Measurements from ENCODE around the gene FBXO24. TPM values are rescaled to one million over a fixed set of nuclear protein-coding genes. Genes with fewer than 3 reads are reported as not detected.

Gene FBXO24
- total and polyA plus RNA-seq, 2 of the 8 experiments (the other 6 are each of a cell fraction or from before 2014, with no cell fraction given), result 0.35 to 0.57 TPM

DNA sequence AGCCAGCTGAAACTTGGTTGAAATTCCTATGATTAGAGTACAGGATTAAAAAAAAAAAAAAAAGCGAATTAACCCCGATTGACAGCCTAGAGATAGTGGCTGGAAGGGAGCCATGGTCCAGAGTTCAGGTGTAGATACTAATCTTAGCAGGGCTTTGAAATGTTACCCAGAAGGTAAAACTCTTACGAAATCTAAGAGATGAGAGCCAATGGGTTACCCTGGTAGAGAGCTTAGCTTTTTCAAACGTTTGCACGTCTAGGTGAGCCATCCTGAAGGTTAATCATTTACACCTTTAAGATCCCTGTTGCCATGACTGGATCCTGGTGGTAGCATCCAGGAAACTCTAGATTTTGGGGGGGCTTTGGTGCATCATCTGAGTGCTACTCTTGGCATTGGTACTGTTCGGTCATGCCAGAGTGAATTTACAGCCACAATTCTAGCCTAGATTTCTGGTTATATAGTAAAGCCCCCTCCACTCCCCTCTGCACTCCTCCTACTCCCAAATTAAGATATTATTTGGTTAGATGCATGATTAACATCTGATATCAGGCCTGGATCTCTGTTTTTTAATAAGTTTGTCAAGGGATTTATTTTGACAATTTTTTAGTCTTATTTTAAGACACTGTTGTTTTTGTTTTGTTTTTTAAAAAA is 45.9 kb upstream of the FBXO24 start:
- Histone ChIP-seq H2BK15ac (ENCODE audit: low read length) (no peak overlapping the region), H2AFZ (ENCODE audit: low read length) (no peak overlapping the region), H3K23ac (ENCODE audit: insufficient read length) (no peak overlapping the region), H4K5ac (ENCODE audit: insufficient read length, low read depth, low read length) (no peak overlapping the region), H3K4me1 (replicated peaks in 1 of 4; ENCODE audit: control insufficient read depth in 3 of 4, insufficient read depth in 4 of 4, low read length in 3 of 4) (peaks cover 9 to 34% (median 19%) of the 10 kb centered on the region in 4 experiments; a peak in 6 of 7 replicates), H3K27ac (ENCODE audit: low read depth, low read length) (no peak overlapping the region), H3K9ac (replicated peaks in 1 of 4; ENCODE audit: extremely low read depth in 1 of 4, low read depth in 3 of 4, low read length in 3 of 4) (peak overlapping the region in 2 of 4 experiments; percentile 17 to 26; a peak in 1 of 7 replicates), H3K79me1 (ENCODE audit: low read depth, low read length) (no peaks in the 10 kb centered on the region), H3K14ac (ENCODE audit: insufficient read length) (no peak overlapping the region), H4K8ac (ENCODE audit: extremely low read depth, insufficient read depth, low read length) (no peak overlapping the region), H3K79me2 (ENCODE audit: control insufficient read depth in 1 of 2, insufficient read depth in 2 of 2, low read length in 2 of 2) (peaks cover 0 to 30% of the 10 kb centered on the region in 2 experiments; a peak in 2 of 4 replicates), H3K23me2 (ENCODE audit: low read depth, low read length) (peaks cover 7% of the 10 kb centered on the region), H3K27me3 (replicated peaks in 1 of 4; ENCODE audit: control insufficient read depth in 3 of 4, extremely low read depth in 1 of 4, insufficient read depth in 3 of 4, low read length in 3 of 4) (peaks cover 0 to 3% (median 2%) of the 10 kb centered on the region in 4 experiments; a peak in 3 of 7 replicates), H4K20me1 (replicated peaks in 1 of 2; ENCODE audit: control insufficient read depth in 1 of 2, insufficient read depth in 2 of 2, low read length in 2 of 2) (no peaks in the 10 kb centered on the region), H2AK5ac (ENCODE audit: low read depth, low read length) (no peak overlapping the region), H3K9me3 (ENCODE audit: insufficient read depth in 2 of 2, low read depth in 1 of 2, low read length in 1 of 2) (no peaks in the 10 kb centered on the region), H3K56ac (replicated peaks; ENCODE audit: insufficient read length, low read depth, low read length) (no peak overlapping the region), H3K4me3 (ENCODE audit: extremely low read depth in 1 of 4, insufficient read depth in 2 of 4, low read depth in 3 of 4, low read length in 4 of 4) (peak overlapping the region; percentile 70 to 83 (median 77)), H2BK12ac (ENCODE audit: low read depth, low read length) (no peak overlapping the region), H3K18ac (ENCODE audit: extremely low read depth, low read length) (no peak overlapping the region), H3K4ac (replicated peaks; ENCODE audit: insufficient read length, low read depth, low read length) (no peak overlapping the region), H2BK5ac (ENCODE audit: low read depth, low read length) (no peak overlapping the region), H2BK120ac (replicated peaks; ENCODE audit: low read depth, low read length) (no peak overlapping the region), H3K36me3 (ENCODE audit: control insufficient read depth in 2 of 4, insufficient read depth in 4 of 4, low read length in 3 of 4) (no peaks in the 10 kb centered on the region), H3K4me2 (ENCODE audit: insufficient read depth in 1 of 2, low read depth in 2 of 2, low read length in 2 of 2) (peak overlapping the region; percentile 60 to 83), H4K91ac (replicated peaks; ENCODE audit: insufficient read length, low read length) (no peak overlapping the region), H2BK20ac (ENCODE audit: low read length) (no peak overlapping the region)
- no peak for FAIRE-seq
- DNase-seq (ENCODE audit: low read depth in 1 of 2, low spot score in 2 of 2), result no peak
- ChIA-PET POLR2A (ENCODE audit: partially characterized antibody) (interaction anchor here (0.6 to 2.1 kb wide), 5 partner anchors 9 to 137 kb away, joined by 3 to 12 read pairs (median 3); partner anchors contain the start of gene MOSPD3), CTCF (ENCODE audit: partially characterized antibody) (interaction anchor here (0.6 to 26.5 kb wide), 4 partner anchors 10 to 150 kb away, joined by 3 to 341 read pairs (median 4); no protein-coding TSS in a partner anchor)
- 38% methylated on average over 6 of the region's 6 CpGs; no CpG with 5 or more reads in 1 of the 2 experiments for WGBS, 2 experiments (ENCODE audit: extremely low coverage in 1 of 2, insufficient coverage in 1 of 2, insufficient read length in 1 of 2, insufficient replicate concordance in 2 of 2, low coverage in 1 of 2, low lambda C conversion rate in 2 of 2, missing lambda C conversion rate in 1 of 2)
- TF ChIP-seq SP1 (IDR thresholded peaks at IDR 0.05; ENCODE audit: low read depth, low read length), result 0 out of 2 replicates have a peak, but pooled peaks have one; percentile 2

Measured in H1 (cell line).